ENCODE data around the gene SENP6.

- TF ChIP-seq CTCF (IDR thresholded peaks at IDR 0.05) (no peak), EZH2 (IDR thresholded peaks at IDR 0.05) (no peak)
Observed at GRCh38 chr6:75689576-75689975, 87.9 kb downstream of the SENP6 start.
